ENCODE data around the gene DIRAS2. TPM values are rescaled to one million over a fixed set of nuclear protein-coding genes. Genes with fewer than 3 reads are reported as not detected.

DIRAS2 gene
- under 0.01 and 0.18 TPM in 2 replicates for total RNA-seq

DNA sequence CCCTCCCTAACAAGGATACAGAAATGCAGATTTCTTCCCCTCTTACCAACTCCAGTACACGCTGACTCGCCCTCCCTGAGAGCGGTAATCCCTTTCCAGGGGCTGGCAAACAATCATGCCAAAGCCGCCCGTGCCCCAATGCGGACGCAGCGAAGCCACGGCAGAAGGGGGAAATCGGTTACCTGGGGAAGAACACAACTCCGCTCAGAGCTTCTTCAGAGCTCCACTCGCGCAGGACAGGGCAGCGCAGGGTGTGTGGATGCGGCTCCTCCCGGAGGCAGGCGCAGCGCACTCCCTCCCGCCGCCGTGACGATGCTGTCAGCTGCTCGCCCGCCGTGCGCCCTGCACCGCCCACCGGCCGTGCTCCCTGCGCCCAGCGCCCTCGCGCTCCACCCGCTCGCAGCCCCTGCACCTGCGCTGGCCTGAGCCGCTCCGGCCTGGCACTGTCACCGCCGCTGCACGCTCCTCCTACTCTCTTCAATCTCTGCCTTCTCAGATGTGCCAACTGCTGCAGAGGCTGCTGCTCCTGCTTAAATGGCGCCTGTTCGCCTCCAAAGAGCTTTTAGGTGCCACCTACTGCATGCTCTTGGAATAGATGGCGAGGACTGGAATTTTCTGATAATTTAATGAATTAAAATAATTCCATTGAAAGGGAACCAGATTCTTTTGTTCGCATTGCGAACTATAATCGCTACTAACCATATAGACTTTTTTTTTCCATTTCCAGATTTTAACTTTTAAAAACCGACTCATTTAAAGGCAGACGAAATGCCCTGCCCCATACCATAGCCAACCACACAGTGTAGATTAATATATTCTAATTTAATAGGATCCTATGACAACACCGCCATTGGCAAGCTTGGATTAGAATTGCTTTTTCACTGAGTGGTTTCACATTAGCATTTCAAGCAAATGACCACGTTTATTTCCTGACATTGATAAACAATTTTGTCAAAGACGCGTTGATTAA is at the start of gene DIRAS2:
TSS of gene DIRAS2 (minus strand) at position 255 of the 970 bp plus-strand sequence. CDS start 28,997 bp downstream, outside the sequence.

Other genes starting within 250 kb of the DIRAS2 start
- not detected in 2 replicates for gene SYK, start 159.0 kb upstream of the DIRAS2 start, total RNA-seq

All from myometrial cell (primary cell).